SK-MEL-5 (cell line): ENCODE data around the gene STON1. TPM values are rescaled to one million over a fixed set of nuclear protein-coding genes. Genes with fewer than 3 reads are reported as not detected.

Experiments
- DNase-seq: peaks from one replicate; pipeline ENCODE4 v3.0.0-alpha.2; 2016; ENCODE audit warnings: low read depth, low spot score
- in situ Hi-C: cut with HindIII; loops from 2 replicates; pipeline ENCODE4 v1.10.0; 2016; ENCODE audit warnings: low sequenced_read_pairs, high pct_unique_total_duplicates, low pct_unique_long_range_greater_than_20kb
- polyA plus RNA-seq, 2 experiments: library from polyadenylated mRNA; depleted of rRNA; stranded (reverse); fragments of >200 nt; gene quantifications; 2 replicates each; pipeline ENCODE4 v1.2.3, GENCODE V29; 2015
- total RNA-seq: library from RNA; depleted of rRNA; stranded (reverse); fragments of >200 nt; shearing (Covaris generic); gene quantifications from 2 replicates; pipeline ENCODE4 v1.2.3, GENCODE V29; 2014; rRNA removed

STON1 gene
- total RNA-seq = 2.7 and 3.7 TPM in 2 replicates
- polyA plus RNA-seq (2015; cell fraction: cytosol; rRNA removed) = 2.3 and 2.9 TPM in 2 replicates
- polyA plus RNA-seq (2015; cell fraction: nucleus; rRNA removed) = 5.8 and 7.1 TPM in 2 replicates

- peak; percentile 37 for DNase-seq
- in situ Hi-C loops = no loop called here
Observed at GRCh38 chr2:48530033-48530811, at the start of gene STON1. Gene STON1 (plus strand): TSS chr2:48530154. CDS start chr2:48580634, 50,480 bp downstream.

GRCh38 chr2:48480526-48480925, 49.4 kb upstream of the STON1 start:
- in situ Hi-C loops = no loop called here
- DNase-seq = no peak

- DNase-seq = peak; percentile 76
- in situ Hi-C loops = no loop called here
Observed at GRCh38 chr2:48482313-48482712, 47.6 kb upstream of the STON1 start.

GRCh38 chr2:48482769-48483168, 47.2 kb upstream of the STON1 start:
- in situ Hi-C loops = no loop called here
- peak; percentile 43 for DNase-seq

GRCh38 chr2:48483506-48483905, 46.4 kb upstream of the STON1 start:
- in situ Hi-C loops = no loop called here
- DNase-seq = no peak

GRCh38 chr2:48483916-48484315, 46.0 kb upstream of the STON1 start:
- DNase-seq = no peak
- in situ Hi-C loops = no loop called here

- in situ Hi-C loops = no loop called here
- no peak for DNase-seq
Observed at GRCh38 chr2:48488545-48488944, 41.4 kb upstream of the STON1 start.

GRCh38 chr2:48496849-48497248, 33.1 kb upstream of the STON1 start:
- in situ Hi-C loops = no loop called here
- DNase-seq = peak; percentile 32

- in situ Hi-C loops = no loop called here
Observed at GRCh38 chr2:48504647-48505327, 25.2 kb upstream of the STON1 start.

GRCh38 chr2:48507111-48507510, 22.8 kb upstream of the STON1 start:
- DNase-seq = no peak
- in situ Hi-C loops = no loop called here

More at GRCh38 chr2:48504647-48505327, 25.2 kb upstream of the STON1 start:
- no peak for DNase-seq

GRCh38 chr2:48508461-48509124, 21.4 kb upstream of the STON1 start:
- in situ Hi-C loops = no loop called here
- DNase-seq = no peak

- no peak for DNase-seq
- in situ Hi-C loops = no loop called here
Observed at GRCh38 chr2:48510329-48510728, 19.6 kb upstream of the STON1 start.

GRCh38 chr2:48511849-48512470, 18.0 kb upstream of the STON1 start:
- in situ Hi-C loops = no loop called here
- DNase-seq = no peak

GRCh38 chr2:48512571-48512970, 17.4 kb upstream of the STON1 start:
- no peak for DNase-seq
- in situ Hi-C loops = no loop called here

GRCh38 chr2:48514348-48515003, 15.5 kb upstream of the STON1 start:
- no peak for DNase-seq
- in situ Hi-C loops = no loop called here

- no peak for DNase-seq
- in situ Hi-C loops = no loop called here
Observed at GRCh38 chr2:48515513-48515985, 14.4 kb upstream of the STON1 start.

- no peak for DNase-seq
Observed at GRCh38 chr2:48519593-48519992, 10.4 kb upstream of the STON1 start.

More at GRCh38 chr2:48519593-48519992, 10.4 kb upstream of the STON1 start:
- in situ Hi-C loops = no loop called here
